Measurements from ENCODE around the gene PARP14. TPM values are rescaled to one million over a fixed set of nuclear protein-coding genes. Genes with fewer than 3 reads are reported as not detected.

The PARP14 gene
- polyA plus RNA-seq, 1 donor from 2014 or later = not detected

- H3K4me3 ChIP-seq (ENCODE audit: low read length) = no peak overlapping the region
- TF ChIP-seq TAF1 (IDR thresholded peaks at IDR 0.05; ENCODE audit: low read depth) (no peak), EP300 (conservative IDR thresholded peaks at IDR 0.05; ENCODE audit: poor library complexity, severe bottlenecking) (no peak), SMC3 (conservative IDR thresholded peaks at IDR 0.05; ENCODE audit: poor library complexity) (no peak), REST (IDR thresholded peaks at IDR 0.05; ENCODE audit: borderline replicate concordance) (no peak), POLR2AphosphoS5 (IDR thresholded peaks at IDR 0.05) (no peak), RAD21 (conservative IDR thresholded peaks at IDR 0.05) (no peak), MXI1 (conservative IDR thresholded peaks at IDR 0.05; ENCODE audit: poor library complexity, severe bottlenecking) (no peak), EZH2 (IDR thresholded peaks at IDR 0.05; ENCODE audit: borderline replicate concordance, insufficient read depth, low read length, poor library complexity, severe bottlenecking) (no peak)
- TF ChIP-seq, protein P1, sequence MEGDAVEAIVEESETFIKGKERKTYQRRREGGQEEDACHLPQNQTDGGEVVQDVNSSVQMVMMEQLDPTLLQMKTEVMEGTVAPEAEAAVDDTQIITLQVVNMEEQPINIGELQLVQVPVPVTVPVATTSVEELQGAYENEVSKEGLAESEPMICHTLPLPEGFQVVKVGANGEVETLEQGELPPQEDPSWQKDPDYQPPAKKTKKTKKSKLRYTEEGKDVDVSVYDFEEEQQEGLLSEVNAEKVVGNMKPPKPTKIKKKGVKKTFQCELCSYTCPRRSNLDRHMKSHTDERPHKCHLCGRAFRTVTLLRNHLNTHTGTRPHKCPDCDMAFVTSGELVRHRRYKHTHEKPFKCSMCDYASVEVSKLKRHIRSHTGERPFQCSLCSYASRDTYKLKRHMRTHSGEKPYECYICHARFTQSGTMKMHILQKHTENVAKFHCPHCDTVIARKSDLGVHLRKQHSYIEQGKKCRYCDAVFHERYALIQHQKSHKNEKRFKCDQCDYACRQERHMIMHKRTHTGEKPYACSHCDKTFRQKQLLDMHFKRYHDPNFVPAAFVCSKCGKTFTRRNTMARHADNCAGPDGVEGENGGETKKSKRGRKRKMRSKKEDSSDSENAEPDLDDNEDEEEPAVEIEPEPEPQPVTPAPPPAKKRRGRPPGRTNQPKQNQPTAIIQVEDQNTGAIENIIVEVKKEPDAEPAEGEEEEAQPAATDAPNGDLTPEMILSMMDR (IDR thresholded peaks at IDR 0.05; ENCODE audit: poor library complexity, severe bottlenecking) = no peak
- H3K9me2 ChIP-seq (ENCODE audit: insufficient read depth, low read length) = no peaks in the 10 kb centered on the region
- no peak overlapping the region for H3K4me2 ChIP-seq (ENCODE audit: low read length)
- peaks cover 4% of the 10 kb centered on the region for H3K9me3 ChIP-seq (ENCODE audit: low read length)
- H3F3A ChIP-seq (ENCODE audit: insufficient read depth, low read length, poor library complexity, severe bottlenecking) = no peaks in the 10 kb centered on the region
- H3K36me3 ChIP-seq (ENCODE audit: insufficient read depth, low read length) = no peaks in the 10 kb centered on the region
- no peaks in the 10 kb centered on the region for H4K20me1 ChIP-seq (ENCODE audit: insufficient read depth)
- H2AFZ ChIP-seq (ENCODE audit: low read depth, low read length) = no peak overlapping the region
- no peak overlapping the region for H3K27ac ChIP-seq (ENCODE audit: low read length)
- no peaks in the 10 kb centered on the region for H3K27me3 ChIP-seq (ENCODE audit: insufficient read depth, low read depth, low read length)
- no peak overlapping the region for H3K9ac ChIP-seq (ENCODE audit: low read length)
- H3K79me2 ChIP-seq (replicated peaks; ENCODE audit: insufficient read depth, low read length) = no peaks in the 10 kb centered on the region
Measured at GRCh38 chr3:122661633-122662032, 19.0 kb upstream of the PARP14 start.

- Histone ChIP-seq H3K9me3 (ENCODE audit: low read length) (peaks cover 4% of the 10 kb centered on the region), H3K4me3 (ENCODE audit: low read length) (no peak overlapping the region), H3K27me3 (ENCODE audit: insufficient read depth, low read depth, low read length) (no peaks in the 10 kb centered on the region), H4K20me1 (ENCODE audit: insufficient read depth) (no peaks in the 10 kb centered on the region), H3K27ac (ENCODE audit: low read length) (no peak overlapping the region), H3F3A (ENCODE audit: insufficient read depth, low read length, poor library complexity, severe bottlenecking) (no peaks in the 10 kb centered on the region), H3K79me2 (replicated peaks; ENCODE audit: insufficient read depth, low read length) (no peaks in the 10 kb centered on the region), H3K9me2 (ENCODE audit: insufficient read depth, low read length) (no peaks in the 10 kb centered on the region), H2AFZ (ENCODE audit: low read depth, low read length) (no peak overlapping the region), H3K36me3 (ENCODE audit: insufficient read depth, low read length) (no peaks in the 10 kb centered on the region), H3K4me2 (ENCODE audit: low read length) (no peak overlapping the region), H3K9ac (ENCODE audit: low read length) (no peak overlapping the region)
- TF ChIP-seq TAF1 (IDR thresholded peaks at IDR 0.05; ENCODE audit: low read depth) (no peak), SMC3 (conservative IDR thresholded peaks at IDR 0.05; ENCODE audit: poor library complexity) (no peak), EZH2 (IDR thresholded peaks at IDR 0.05; ENCODE audit: borderline replicate concordance, insufficient read depth, low read length, poor library complexity, severe bottlenecking) (no peak), POLR2AphosphoS5 (IDR thresholded peaks at IDR 0.05) (no peak), RAD21 (conservative IDR thresholded peaks at IDR 0.05) (no peak)
- TF ChIP-seq, protein P1 (IDR thresholded peaks at IDR 0.05; ENCODE audit: poor library complexity, severe bottlenecking) = no peak
Measured at GRCh38 chr3:122662505-122662904, 18.1 kb upstream of the PARP14 start.

Data from neural cell (in vitro differentiated cells).